Mesendoderm (in vitro differentiated cells): ENCODE results near the gene DNAH17.

ENCODE experiments used
- DNase-seq: peaks from one replicate; pipeline ENCODE4 v3.0.0; 2013
- H2AK5ac ChIP-seq: 2 replicates; pipeline ENCODE4 v1.6.1; 2013; ENCODE audit warnings: low read length, inconsistent platforms
- H2BK120ac ChIP-seq: 2 replicates; pipeline ENCODE4 v1.6.1; 2013; ENCODE audit warnings: low read depth, mild to moderate bottlenecking, low read length, moderate library complexity, mixed read lengths
- H2BK15ac ChIP-seq: replicated peaks from 2 replicates; pipeline ENCODE4 v1.6.1; 2013; ENCODE audit warnings: low read depth, mild to moderate bottlenecking, moderate library complexity
- H2BK5ac ChIP-seq: 2 replicates; pipeline ENCODE4 v1.6.1; 2013; ENCODE audit warnings: low read length, inconsistent platforms
- H3K18ac ChIP-seq: 2 replicates; pipeline ENCODE4 v1.6.1; 2013; ENCODE audit warnings: mild to moderate bottlenecking, low read length, mixed read lengths
- H3K23ac ChIP-seq: one replicate; pipeline ENCODE4 v1.6.1; 2013; ENCODE audit warnings: low read length
- H3K27ac ChIP-seq: 2 replicates; pipeline ENCODE4 v1.5.1; 2013; ENCODE audit warnings: low read depth, mild to moderate bottlenecking, inconsistent platforms, low read length, moderate library complexity
- H3K27me3 ChIP-seq: 2 replicates; pipeline ENCODE4 v1.6.1; 2013; ENCODE audit warnings: low read length, control low read depth, mild to moderate bottlenecking, inconsistent platforms; ENCODE audit not compliant: insufficient read depth, poor library complexity
- H3K36me3 ChIP-seq: 2 replicates; pipeline ENCODE4 v1.6.1; 2013; ENCODE audit warnings: low read length, inconsistent platforms; ENCODE audit not compliant: control insufficient read depth, insufficient read depth
- H3K4ac ChIP-seq: one replicate; pipeline ENCODE4 v1.6.1; 2013; ENCODE audit warnings: low read depth, mild to moderate bottlenecking, low read length, moderate library complexity
- H3K4me1 ChIP-seq: 2 replicates; pipeline ENCODE4 v1.6.1; 2013; ENCODE audit warnings: low read depth, low read length, inconsistent platforms; ENCODE audit not compliant: control insufficient read depth
- H3K4me2 ChIP-seq: 2 replicates; pipeline ENCODE4 v1.6.1; 2013; ENCODE audit warnings: low read length
- H3K4me3 ChIP-seq: 2 replicates; pipeline ENCODE4 v1.5.1; 2013; ENCODE audit warnings: mild to moderate bottlenecking, low read length
- H3K56ac ChIP-seq: one replicate; pipeline ENCODE4 v1.6.1; 2013; ENCODE audit warnings: low read length
- H3K79me1 ChIP-seq: 2 replicates; pipeline ENCODE4 v1.6.1; 2013; ENCODE audit warnings: low read length, inconsistent platforms
- H3K79me2 ChIP-seq: 2 replicates; pipeline ENCODE4 v1.6.1; 2013; ENCODE audit warnings: mild to moderate bottlenecking, low read length; ENCODE audit not compliant: control insufficient read depth, insufficient read depth
- H3K9ac ChIP-seq: 2 replicates; pipeline ENCODE4 v1.6.1; 2013; ENCODE audit warnings: low read length, inconsistent platforms
- H4K5ac ChIP-seq: one replicate; pipeline ENCODE4 v1.6.1; 2013; ENCODE audit warnings: low read length
- H4K8ac ChIP-seq: one replicate; pipeline ENCODE4 v1.6.1; 2013; ENCODE audit warnings: low read depth, mild to moderate bottlenecking, control low read depth, low read length, moderate library complexity
- WGBS: extraction: QIAGEN DNeasy Blood & Tissue Kit; methylation state at CpG from one replicate; pipeline ENCODE4 v1.1.7; 2013; ENCODE audit warnings: low lambda C conversion rate, missing lambda C conversion rate; ENCODE audit not compliant: insufficient coverage; ENCODE audit errors: extremely low coverage; 5-methylcytosine and 5-hydroxymethylcytosine counted together

The DNAH17 gene

GRCh38 chr17:78435330-78436005 is 141.7 kb downstream of the DNAH17 start:
- DNase-seq, result no peak
- Histone ChIP-seq H3K9ac (no peak overlapping the region), H2AK5ac (no peak overlapping the region), H3K27ac (no peak overlapping the region), H4K5ac (no peak overlapping the region), H3K4me3 (no peak overlapping the region), H3K4me1 (no peaks in the 10 kb centered on the region), H3K27me3 (no peaks in the 10 kb centered on the region), H2BK120ac (no peak overlapping the region), H2BK15ac (no peak overlapping the region), H3K79me2 (no peaks in the 10 kb centered on the region), H2BK5ac (no peak overlapping the region), H3K18ac (no peak overlapping the region), H3K56ac (no peak overlapping the region), H4K8ac (no peak overlapping the region), H3K4ac (no peak overlapping the region), H3K36me3 (no peaks in the 10 kb centered on the region), H3K23ac (no peak overlapping the region), H3K79me1 (no peaks in the 10 kb centered on the region), H3K4me2 (no peak overlapping the region)
- WGBS, result no CpG with 5 or more reads among the region's 19 CpGs

GRCh38 chr17:78434455-78435329 is 142.5 kb downstream of the DNAH17 start:
- Histone ChIP-seq H3K9ac (no peak overlapping the region), H3K79me2 (no peaks in the 10 kb centered on the region), H3K4me2 (no peak overlapping the region), H3K4me1 (no peaks in the 10 kb centered on the region), H3K4me3 (no peak overlapping the region), H3K79me1 (no peaks in the 10 kb centered on the region), H3K27me3 (no peaks in the 10 kb centered on the region), H3K4ac (no peak overlapping the region), H3K27ac (no peak overlapping the region), H2AK5ac (no peak overlapping the region), H3K36me3 (no peaks in the 10 kb centered on the region), H4K5ac (no peak overlapping the region), H2BK120ac (no peak overlapping the region), H2BK15ac (no peak overlapping the region), H3K18ac (no peak overlapping the region), H3K23ac (no peak overlapping the region), H4K8ac (no peak overlapping the region), H3K56ac (no peak overlapping the region), H2BK5ac (no peak overlapping the region)
- DNase-seq, result no peak
- no CpG with 5 or more reads among the region's 18 CpGs for WGBS

DNA sequence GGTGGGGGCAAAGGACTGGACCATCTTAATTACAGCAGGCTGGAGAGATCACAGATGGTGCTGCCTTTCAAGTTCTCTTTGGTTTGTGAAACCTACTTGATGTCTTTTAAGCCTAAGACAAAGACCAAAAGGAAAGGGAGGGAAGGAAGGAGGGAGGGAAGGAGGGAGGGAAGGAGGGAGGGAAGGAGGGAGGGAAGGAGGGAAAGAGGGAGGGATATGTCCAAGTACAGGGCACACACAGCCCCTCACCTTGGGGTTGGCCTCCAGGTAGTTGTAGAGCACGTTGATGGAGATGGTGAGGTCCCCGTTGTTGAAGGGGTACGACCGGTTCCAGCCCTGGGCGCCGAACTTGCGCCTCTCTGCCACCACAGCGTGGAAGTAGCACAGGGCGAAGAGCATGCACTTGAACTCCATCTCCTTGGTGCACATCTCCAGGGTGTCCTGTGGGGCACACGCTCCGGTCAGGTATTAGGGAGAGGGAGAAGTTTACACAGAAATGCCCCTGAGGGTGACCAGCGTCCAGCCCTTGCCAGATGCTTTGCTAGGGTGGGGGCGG is 143.3 kb downstream of the DNAH17 start:
- no peak overlapping the region for H4K5ac ChIP-seq
- H3K23ac ChIP-seq, result no peak overlapping the region
- DNase-seq, result no peak
- H3K4me2 ChIP-seq, result no peak overlapping the region
- no CpG with 5 or more reads among the region's 13 CpGs for WGBS
- no peak overlapping the region for H2BK5ac ChIP-seq
- H2BK120ac ChIP-seq, result no peak overlapping the region
- no peak overlapping the region for H3K9ac ChIP-seq
- H3K27me3 ChIP-seq, result no peaks in the 10 kb centered on the region
- H2BK15ac ChIP-seq, result no peak overlapping the region
- H3K56ac ChIP-seq, result no peak overlapping the region
- no peaks in the 10 kb centered on the region for H3K36me3 ChIP-seq
- H4K8ac ChIP-seq, result no peak overlapping the region
- H3K79me1 ChIP-seq, result no peaks in the 10 kb centered on the region
- H3K4me1 ChIP-seq, result no peaks in the 10 kb centered on the region
- no peak overlapping the region for H3K4me3 ChIP-seq
- H3K27ac ChIP-seq, result no peak overlapping the region
- no peaks in the 10 kb centered on the region for H3K79me2 ChIP-seq
- H3K18ac ChIP-seq, result no peak overlapping the region
- H3K4ac ChIP-seq, result no peak overlapping the region
- H2AK5ac ChIP-seq, result no peak overlapping the region

DNA sequence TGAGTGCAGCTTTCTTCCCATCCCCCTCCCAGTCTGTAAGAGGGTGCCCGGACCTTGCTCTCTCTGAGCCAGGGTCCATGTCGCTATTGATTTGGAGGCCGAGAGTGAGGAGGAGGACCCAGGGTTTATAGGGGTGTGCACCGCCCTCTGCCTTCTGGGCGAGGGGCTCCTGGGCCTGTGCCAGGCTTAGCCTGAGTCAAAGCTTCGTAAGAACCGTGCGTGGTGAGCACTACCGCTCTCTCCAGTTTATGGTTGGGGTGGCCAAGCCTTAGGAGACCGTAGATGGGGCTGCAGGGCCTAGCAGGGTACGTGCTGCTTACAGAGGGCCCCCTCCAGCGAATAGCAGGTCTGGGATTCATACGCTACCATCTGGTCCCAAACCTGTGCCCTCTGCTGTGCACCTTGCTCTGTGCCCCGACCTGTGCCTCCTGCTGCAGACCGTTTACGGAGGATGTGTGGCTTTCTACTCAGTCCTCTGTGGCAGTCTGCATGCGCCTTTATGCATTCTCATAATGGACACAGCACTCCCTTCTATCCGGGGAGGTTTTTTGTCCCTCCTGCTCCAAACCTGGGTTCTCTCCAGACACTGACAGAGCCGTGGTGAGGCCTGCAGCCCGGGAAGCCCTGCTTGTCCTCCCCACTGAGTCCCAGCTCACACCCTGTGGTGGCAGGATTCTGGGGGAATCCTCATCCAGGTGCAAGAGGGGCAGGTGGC is 144.0 kb downstream of the DNAH17 start:
- no peak overlapping the region for H3K56ac ChIP-seq
- no peak overlapping the region for H2BK15ac ChIP-seq
- H3K27me3 ChIP-seq, result no peaks in the 10 kb centered on the region
- no peak overlapping the region for H3K4ac ChIP-seq
- no peak overlapping the region for H3K9ac ChIP-seq
- H4K5ac ChIP-seq, result no peak overlapping the region
- H3K36me3 ChIP-seq, result no peaks in the 10 kb centered on the region
- no peaks in the 10 kb centered on the region for H3K4me1 ChIP-seq
- H3K79me2 ChIP-seq, result no peaks in the 10 kb centered on the region
- no peak for DNase-seq
- no peak overlapping the region for H3K4me2 ChIP-seq
- no peak overlapping the region for H2AK5ac ChIP-seq
- H2BK120ac ChIP-seq, result no peak overlapping the region
- no peak overlapping the region for H3K27ac ChIP-seq
- WGBS, result no CpG with 5 or more reads among the region's 20 CpGs
- no peak overlapping the region for H2BK5ac ChIP-seq
- no peak overlapping the region for H3K4me3 ChIP-seq
- no peak overlapping the region for H3K23ac ChIP-seq
- H4K8ac ChIP-seq, result no peak overlapping the region
- no peak overlapping the region for H3K18ac ChIP-seq
- no peaks in the 10 kb centered on the region for H3K79me1 ChIP-seq

DNA sequence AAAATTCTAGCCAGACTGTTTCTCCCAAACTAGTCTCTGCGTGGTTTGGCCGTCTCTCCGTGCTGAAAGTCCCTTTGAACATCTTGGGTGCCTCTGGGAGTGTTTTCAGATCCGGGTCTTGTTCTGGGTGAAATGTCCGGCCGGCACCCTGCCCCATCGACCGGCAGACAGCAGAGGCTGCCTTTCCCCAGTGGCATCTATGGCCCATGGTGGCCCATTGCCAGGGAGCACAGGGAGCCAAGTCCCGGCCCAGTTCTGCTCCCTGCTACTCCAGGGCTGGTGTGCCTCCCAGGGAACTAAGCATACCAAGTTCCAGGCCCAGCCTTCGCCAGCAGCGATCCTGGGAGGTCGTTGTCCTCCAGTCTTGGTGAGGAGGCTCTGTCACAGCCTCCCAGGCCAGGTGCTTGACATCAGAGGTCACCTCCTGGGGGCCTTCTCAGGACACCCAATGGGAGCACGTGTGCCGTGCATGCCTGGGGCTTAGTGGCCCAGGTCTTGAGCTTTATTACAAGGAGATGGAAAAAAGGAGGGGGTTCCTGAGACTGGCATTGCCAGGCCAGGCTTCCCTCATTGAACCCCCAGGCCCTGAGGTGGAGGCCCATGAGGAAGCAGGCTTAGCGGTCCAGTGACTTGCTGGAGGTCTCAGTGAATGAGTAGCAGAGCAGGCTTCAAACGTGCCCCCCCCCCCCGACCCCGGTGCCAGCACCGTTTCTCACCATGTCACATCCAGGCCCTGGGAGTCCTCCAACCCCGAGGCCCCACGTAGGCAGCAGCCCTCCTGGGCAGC is 144.8 kb downstream of the DNAH17 start:
- DNase-seq, result no peak
- Histone ChIP-seq H3K36me3 (no peaks in the 10 kb centered on the region), H3K18ac (no peak overlapping the region), H2BK15ac (no peak overlapping the region), H2AK5ac (no peak overlapping the region), H3K79me2 (no peaks in the 10 kb centered on the region), H3K79me1 (no peaks in the 10 kb centered on the region), H4K5ac (no peak overlapping the region), H2BK120ac (no peak overlapping the region), H3K27ac (no peak overlapping the region), H3K4me2 (no peak overlapping the region), H3K4me3 (no peak overlapping the region), H4K8ac (no peak overlapping the region), H3K9ac (no peak overlapping the region), H3K23ac (no peak overlapping the region), H3K4ac (no peak overlapping the region), H3K56ac (no peak overlapping the region), H2BK5ac (no peak overlapping the region), H3K4me1 (no peaks in the 10 kb centered on the region), H3K27me3 (no peaks in the 10 kb centered on the region)
- no CpG with 5 or more reads among the region's 21 CpGs for WGBS
